GM18870 (cell line): ENCODE measurements around the gene CIDEC.

ENCODE experiments used
- ATAC-seq: cut with Tn5 transposase; IDR thresholded peaks from one replicate; pipeline ENCODE4 v1.9.1; 2021; ENCODE audit warnings: moderate library complexity; ENCODE audit not compliant: unreplicated experiment

CIDEC gene

GRCh38 chr3:9879830-9880549 is at the start of gene CIDEC:
CIDEC (minus strand) TSS chr3:9880253; CDS start chr3:9878486, 1,767 bp downstream.
- ATAC-seq = no peak

DNA sequence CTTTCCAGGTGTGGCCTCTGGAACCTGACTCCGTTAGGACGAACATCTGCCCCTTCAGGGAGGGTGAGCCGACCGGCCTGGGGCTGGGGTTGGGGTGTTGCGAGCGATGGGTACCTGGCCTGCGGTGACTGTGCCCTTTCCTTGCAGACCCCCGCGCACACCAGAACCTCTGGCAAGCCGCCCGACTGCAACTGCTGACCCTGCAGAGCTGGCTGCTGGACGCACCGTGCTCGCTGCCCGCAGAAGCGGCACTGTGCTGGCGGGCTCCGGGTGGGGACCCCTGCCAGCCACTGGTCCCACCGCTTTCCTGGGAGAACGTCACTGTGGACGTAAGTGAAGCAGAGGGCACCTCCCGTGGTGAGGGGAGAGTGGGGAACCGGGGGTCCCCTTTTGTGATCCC is 48.1 kb upstream of the CIDEC start:
- ATAC-seq = no peak

GRCh38 chr3:9918261-9919038 is 38.4 kb upstream of the CIDEC start:
- ATAC-seq = no peak

GRCh38 chr3:9917820-9918219 is 37.8 kb upstream of the CIDEC start:
- no peak for ATAC-seq

DNA sequence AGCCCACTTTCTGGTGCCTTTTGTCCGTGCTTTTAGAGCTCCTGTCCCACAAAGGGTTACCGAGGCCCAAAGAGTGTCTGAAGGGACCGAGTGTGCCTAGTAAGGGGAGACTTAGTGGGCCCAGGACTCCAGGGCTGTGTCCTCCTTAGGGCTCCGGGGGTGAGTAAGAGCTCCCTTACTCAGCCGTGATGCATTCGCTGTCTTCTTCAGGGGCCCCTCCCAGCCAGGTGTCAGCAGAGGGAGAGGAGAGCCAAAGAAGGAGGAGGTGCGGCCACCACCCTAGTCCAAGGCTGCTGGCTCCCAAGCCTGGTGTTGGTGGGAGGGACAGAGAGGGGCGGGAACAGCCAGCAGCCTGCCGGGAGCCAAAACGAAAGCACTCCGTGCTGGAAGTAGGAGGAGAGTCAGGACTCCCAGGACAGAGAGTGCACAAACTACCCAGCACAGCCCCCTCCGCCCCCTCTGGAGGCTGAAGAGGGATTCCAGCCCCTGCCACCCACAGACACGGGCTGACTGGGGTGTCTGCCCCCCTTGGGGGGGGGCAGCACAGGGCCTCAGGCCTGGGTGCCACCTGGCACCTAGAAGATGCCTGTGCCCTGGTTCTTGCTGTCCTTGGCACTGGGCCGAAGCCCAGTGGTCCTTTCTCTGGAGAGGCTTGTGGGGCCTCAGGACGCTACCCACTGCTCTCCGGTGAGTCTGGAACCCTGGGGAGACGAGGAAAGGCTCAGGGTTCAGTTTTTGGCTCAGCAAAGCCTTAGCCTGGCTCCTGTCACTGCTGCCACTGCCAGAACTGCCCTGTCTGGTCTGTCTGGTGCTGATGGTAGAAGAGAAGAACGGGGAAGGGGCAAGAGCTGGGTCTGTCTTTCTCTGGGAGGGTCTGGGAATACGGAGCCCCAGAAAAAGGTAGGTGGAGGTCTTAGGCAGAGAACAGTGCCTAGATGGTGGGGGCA is 37.0 kb upstream of the CIDEC start, which contains the start of gene IL17RC:
IL17RC (plus strand) TSS at position 365 of the 947 bp plus-strand sequence; CDS start at position 583, 218 bp downstream.
- ATAC-seq = no peak

- ATAC-seq = no peak
These were observed 36.3 kb upstream of the CIDEC start for GRCh38 chr3:9916346-9916733.

DNA sequence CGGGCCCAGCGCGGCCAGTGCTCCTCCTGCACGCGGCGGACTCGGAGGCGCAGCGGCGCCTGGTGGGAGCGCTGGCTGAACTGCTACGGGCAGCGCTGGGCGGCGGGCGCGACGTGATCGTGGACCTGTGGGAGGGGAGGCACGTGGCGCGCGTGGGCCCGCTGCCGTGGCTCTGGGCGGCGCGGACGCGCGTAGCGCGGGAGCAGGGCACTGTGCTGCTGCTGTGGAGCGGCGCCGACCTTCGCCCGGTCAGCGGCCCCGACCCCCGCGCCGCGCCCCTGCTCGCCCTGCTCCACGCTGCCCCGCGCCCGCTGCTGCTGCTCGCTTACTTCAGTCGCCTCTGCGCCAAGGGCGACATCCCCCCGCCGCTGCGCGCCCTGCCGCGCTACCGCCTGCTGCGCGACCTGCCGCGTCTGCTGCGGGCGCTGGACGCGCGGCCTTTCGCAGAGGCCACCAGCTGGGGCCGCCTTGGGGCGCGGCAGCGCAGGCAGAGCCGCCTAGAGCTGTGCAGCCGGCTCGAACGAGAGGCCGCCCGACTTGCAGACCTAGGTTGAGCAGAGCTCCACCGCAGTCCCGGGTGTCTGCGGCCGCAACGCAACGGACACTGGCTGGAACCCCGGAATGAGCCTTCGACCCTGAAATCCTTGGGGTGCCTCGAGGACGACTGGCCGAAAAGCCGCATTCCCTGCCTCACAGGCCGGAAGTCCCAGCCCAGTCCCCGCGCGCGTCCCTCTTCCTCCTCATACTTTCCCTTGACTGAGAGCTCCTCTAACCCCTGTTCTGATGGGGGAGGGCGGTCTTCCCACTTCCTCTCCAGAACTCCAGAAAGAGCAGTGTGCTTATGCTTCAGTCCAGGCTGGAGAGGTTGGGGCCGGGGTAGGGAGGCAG is 35.4 kb upstream of the CIDEC start:
- ATAC-seq = no peak

GRCh38 chr3:9914559-9915253 is 34.7 kb upstream of the CIDEC start:
- no peak for ATAC-seq

- ATAC-seq = no peak
These were observed 34.0 kb upstream of the CIDEC start for GRCh38 chr3:9914011-9914410.

GRCh38 chr3:9913601-9914000 is 33.5 kb upstream of the CIDEC start:
- ATAC-seq = no peak

DNA sequence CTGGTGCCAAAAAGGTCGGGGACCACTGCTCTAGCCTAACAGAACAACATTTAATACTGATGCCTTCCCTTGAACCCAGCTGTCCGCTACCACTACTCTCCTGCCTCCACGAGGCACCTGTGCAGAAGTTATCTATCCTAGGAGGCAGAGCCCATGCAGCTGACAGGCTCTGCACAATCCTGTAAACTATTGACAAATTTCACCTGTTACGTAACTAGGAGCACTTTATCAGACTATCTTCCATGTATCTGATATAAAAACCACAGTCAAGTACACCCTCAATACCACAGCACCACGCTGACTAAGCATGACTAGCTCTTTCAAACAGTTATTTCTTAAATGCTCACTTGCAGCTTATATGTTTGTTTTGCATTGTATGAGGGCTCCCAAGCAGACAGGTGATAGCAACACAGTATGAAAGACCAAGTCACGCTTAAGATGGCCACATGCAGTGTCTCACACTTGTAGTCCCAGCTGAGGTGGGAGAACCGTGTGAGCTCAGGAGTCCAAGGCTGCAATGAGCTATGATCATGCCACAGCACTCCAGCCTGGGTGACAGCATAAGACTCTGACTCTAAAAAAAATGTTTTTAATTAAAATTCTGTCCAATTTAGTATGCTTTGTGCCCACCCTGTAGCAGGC is 32.4 kb upstream of the CIDEC start:
- no peak for ATAC-seq

GRCh38 chr3:9911863-9912262 is 31.8 kb upstream of the CIDEC start:
- no peak for ATAC-seq

DNA sequence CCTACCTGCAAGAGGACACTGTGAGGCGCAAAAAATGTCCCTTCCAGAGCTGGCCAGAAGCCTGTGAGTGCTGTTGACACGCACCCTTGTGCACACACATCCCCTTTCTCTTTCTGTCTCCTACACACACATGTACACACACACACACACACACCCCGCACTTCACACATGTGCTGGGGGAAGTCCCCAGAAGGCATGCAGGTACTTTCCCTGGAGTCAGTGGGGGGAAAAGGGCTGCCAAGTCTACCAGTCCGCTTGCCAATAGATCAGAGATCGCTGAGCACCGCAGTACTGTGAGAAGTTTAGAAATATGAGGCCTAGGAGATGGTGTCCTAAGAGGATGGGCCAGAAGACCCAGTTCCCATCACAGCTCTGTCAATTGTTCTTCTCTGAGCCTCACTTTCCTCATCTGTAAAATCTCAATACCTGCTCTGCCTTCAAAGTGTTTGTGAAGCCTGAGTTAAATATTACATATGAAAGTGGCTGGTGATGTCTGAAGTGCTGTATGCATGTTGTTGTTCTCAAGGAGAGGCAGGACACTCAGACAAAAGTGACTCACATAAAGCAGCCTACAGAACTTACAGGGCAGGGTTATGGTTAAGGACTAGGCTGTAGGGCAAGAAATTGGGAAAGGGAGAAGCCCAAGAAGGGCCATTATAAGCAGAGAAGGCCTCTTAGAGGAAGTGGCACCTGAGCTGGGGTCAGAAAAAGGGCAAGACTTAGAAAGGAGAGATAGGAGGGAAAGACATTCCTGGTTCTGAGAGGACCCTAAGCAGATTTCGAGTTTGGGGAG is 29.4 kb upstream of the CIDEC start:
- no peak for ATAC-seq

GRCh38 chr3:9908286-9908685 is 28.2 kb upstream of the CIDEC start:
- ATAC-seq = no peak

DNA sequence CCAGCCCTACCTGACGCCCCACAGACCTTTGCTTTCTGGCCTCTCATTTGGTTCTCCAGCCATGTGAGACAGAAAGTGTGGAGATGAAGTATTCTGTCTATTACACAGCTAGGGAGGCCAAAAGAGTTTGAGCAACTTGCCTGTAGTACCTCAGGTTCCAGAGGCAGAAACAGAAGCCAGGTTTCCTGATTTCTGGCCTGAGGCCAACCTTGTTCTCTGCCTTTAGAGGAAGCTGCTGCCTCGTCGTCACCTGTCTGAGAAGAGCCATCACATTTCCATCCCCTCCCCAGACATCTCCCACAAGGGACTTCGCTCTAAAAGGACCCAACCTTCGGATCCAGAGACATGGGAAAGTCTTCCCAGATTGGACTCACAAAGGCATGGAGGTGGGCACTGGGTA is 26.4 kb upstream of the CIDEC start:
- no peak for ATAC-seq

DNA sequence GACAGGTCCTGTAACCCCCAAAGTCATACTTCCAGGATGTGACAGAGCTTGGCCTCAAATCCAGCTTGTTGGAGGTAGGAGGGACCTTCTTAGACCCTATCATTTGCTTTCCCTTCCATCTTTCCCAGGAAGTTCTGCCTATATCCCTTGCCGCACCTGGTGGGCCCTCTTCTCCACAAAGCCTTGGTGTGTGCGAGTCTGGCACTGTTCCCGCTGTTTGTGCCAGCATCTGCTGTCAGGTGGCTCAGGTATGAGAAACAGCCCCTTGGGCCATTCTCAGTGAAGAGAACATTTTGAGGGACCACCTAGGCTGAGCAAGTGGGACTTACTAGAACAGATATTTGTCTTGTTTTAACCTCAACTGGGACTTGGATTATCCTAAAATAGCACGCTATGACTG is 23.9 kb upstream of the CIDEC start:
- ATAC-seq = no peak

- ATAC-seq = no peak
These were observed 23.2 kb upstream of the CIDEC start for GRCh38 chr3:9903238-9903624.
